ENCODE results near the gene NCKAP1.

Gene NCKAP1

DNA sequence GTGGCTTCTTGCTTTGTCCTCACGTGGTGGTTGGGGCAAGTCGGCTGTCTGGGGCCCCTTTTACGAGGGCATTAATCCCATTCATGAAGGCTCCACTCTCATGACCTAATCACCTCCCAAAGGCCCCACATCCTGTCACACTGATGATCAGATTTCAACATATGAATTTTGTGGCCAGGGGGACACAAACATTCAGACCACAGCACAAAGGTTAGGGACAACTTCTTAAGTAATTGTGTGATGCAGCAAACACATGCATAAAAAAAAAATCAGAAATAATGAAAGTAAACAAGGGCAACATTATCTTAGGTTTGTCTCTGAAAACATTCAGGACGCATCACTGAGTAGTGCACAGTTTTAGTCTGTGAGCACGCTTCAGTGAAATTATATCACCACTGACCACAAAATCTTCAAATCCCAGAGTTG lies 117.6 kb downstream of the NCKAP1 start:
- DNase-seq (ENCODE audit: extremely low spot score) = no peak
- ChIA-PET CTCF (no interaction called here), POLR2A (no interaction called here)
- TF ChIP-seq SUZ12 (IDR thresholded peaks at IDR 0.05) (no peak), ELF4 (IDR thresholded peaks at IDR 0.05) (no peak), ZNF384 (IDR thresholded peaks at IDR 0.05) (no peak), TARDBP (IDR thresholded peaks at IDR 0.05) (no peak), NFRKB (IDR thresholded peaks at IDR 0.05) (no peak), CTBP1 (IDR thresholded peaks at IDR 0.05; ENCODE audit: borderline replicate concordance) (no peak), SP1 (IDR thresholded peaks at IDR 0.05) (no peak), HDGF (IDR thresholded peaks at IDR 0.05; ENCODE audit: borderline replicate concordance) (no peak), BHLHE40 (IDR thresholded peaks at IDR 0.05; ENCODE audit: borderline replicate concordance) (no peak), ARNT (IDR thresholded peaks at IDR 0.05) (no peak)
- TF ChIP-seq, protein P1, sequence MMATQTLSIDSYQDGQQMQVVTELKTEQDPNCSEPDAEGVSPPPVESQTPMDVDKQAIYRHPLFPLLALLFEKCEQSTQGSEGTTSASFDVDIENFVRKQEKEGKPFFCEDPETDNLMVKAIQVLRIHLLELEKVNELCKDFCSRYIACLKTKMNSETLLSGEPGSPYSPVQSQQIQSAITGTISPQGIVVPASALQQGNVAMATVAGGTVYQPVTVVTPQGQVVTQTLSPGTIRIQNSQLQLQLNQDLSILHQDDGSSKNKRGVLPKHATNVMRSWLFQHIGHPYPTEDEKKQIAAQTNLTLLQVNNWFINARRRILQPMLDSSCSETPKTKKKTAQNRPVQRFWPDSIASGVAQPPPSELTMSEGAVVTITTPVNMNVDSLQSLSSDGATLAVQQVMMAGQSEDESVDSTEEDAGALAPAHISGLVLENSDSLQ (IDR thresholded peaks at IDR 0.05) = no peak

DNA sequence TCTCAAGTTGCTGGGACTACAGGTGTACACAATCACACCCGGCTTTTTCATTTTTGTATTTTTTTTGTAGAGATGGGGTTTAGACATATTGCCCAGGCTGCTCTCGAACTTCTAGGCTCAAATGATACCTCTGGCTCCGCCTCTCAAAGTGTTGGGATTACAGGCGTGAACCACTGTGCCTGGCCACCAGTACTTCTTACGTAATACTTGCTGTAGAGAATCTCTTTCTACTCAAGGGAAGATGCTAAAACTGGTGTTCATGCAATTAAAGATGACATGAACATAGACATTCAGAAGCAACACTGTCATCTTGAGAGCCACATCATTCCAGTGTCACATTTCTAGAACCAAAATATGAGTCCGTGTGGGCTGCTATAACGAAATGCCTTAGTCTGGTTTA lies 118.2 kb downstream of the NCKAP1 start:
- TF ChIP-seq SUZ12 (IDR thresholded peaks at IDR 0.05) (no peak), FOXM1 (IDR thresholded peaks at IDR 0.05; ENCODE audit: borderline replicate concordance) (no peak), SP1 (IDR thresholded peaks at IDR 0.05) (no peak), FOXK2 (IDR thresholded peaks at IDR 0.05) (no peak), ARNT (IDR thresholded peaks at IDR 0.05) (no peak), HDGF (IDR thresholded peaks at IDR 0.05; ENCODE audit: borderline replicate concordance) (no peak), FOXA1 (IDR thresholded peaks at IDR 0.05) (no peak), LEF1 (IDR thresholded peaks at IDR 0.05; ENCODE audit: borderline replicate concordance) (no peak), ZNF384 (IDR thresholded peaks at IDR 0.05) (no peak), ELF4 (IDR thresholded peaks at IDR 0.05) (no peak), L3MBTL2 (conservative IDR thresholded peaks at IDR 0.05) (no peak), CTBP1 (IDR thresholded peaks at IDR 0.05; ENCODE audit: borderline replicate concordance) (no peak), BHLHE40 (IDR thresholded peaks at IDR 0.05; ENCODE audit: borderline replicate concordance) (no peak), TARDBP (IDR thresholded peaks at IDR 0.05) (no peak), NFRKB (IDR thresholded peaks at IDR 0.05) (no peak)
- TF ChIP-seq, protein P1 (IDR thresholded peaks at IDR 0.05) = no peak
- POLR2A ChIA-PET = no interaction called here
- DNase-seq (ENCODE audit: extremely low spot score) = no peak
- CTCF ChIA-PET = no interaction called here

DNA sequence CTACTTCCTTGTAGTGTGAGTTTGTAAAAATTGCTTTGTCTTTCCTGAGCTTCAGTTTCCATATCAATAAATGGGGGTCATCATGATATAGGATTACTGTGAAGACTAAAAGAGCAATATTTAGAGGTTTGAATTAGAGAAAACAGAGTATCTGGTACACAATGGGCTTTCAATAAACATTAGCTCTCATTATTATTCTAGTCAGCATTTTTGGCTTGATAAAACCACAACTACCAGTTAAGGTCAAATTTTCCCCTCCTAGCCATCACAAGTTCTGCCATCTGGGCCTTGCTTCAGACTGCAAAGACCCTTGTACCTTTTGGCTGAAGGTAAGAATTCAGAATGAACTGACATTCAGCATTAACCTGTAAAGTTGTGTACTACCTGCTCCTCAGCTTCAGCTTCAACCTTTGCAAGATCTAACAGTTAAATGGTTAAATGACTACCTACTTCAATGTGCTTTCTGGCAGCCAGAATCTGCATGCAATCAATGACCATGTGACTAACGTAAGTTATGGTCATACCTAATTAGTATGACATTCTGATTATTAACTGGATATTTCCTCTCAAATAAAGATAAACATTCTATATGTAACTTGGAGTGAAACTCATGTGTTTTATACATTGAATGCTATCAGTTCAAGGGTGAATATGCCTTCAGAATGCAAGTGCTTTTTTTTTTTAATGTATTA lies 119.2 kb downstream of the NCKAP1 start:
- CTCF ChIA-PET = no interaction called here
- TF ChIP-seq FOXK2 (IDR thresholded peaks at IDR 0.05) (no peak), TARDBP (IDR thresholded peaks at IDR 0.05) (no peak), NFRKB (IDR thresholded peaks at IDR 0.05) (no peak), BHLHE40 (IDR thresholded peaks at IDR 0.05; ENCODE audit: borderline replicate concordance) (no peak), FOXM1 (IDR thresholded peaks at IDR 0.05; ENCODE audit: borderline replicate concordance) (no peak), FOXA1 (IDR thresholded peaks at IDR 0.05) (no peak)
- DNase-seq (ENCODE audit: extremely low spot score) = no peak
- POLR2A ChIA-PET = no interaction called here

DNA sequence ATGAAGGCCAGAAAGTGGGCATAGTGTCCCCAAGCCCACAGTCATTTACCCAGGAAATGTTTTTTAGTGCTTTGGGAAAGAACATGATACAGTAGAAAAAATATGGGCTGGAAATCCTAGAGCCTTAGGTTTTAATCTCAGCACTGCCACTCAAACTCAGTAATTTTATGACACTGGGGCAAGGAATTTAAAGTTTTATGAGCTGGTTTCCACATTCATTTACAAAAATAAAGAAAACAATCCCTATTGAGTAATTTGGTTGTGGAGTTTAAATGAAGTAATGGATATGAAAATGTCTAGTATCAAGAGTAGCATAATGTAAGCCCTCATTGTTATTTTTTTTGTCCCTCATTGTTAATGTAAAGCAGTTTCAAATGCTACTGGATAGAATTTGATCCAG lies 120.3 kb downstream of the NCKAP1 start:
- ChIA-PET POLR2A (no interaction called here), CTCF (no interaction called here)
- TF ChIP-seq ZNF384 (IDR thresholded peaks at IDR 0.05) = no peak
- TF ChIP-seq SUZ12 (IDR thresholded peaks at IDR 0.05) = no peak
- TF ChIP-seq, protein P1 (IDR thresholded peaks at IDR 0.05) = peak; percentile 87
- TF ChIP-seq L3MBTL2 (conservative IDR thresholded peaks at IDR 0.05) = no peak
- TF ChIP-seq BHLHE40 (IDR thresholded peaks at IDR 0.05; ENCODE audit: borderline replicate concordance) = no peak
- no peak for TF ChIP-seq SP1 (IDR thresholded peaks at IDR 0.05)
- TF ChIP-seq FOXA1 (IDR thresholded peaks at IDR 0.05) = no peak
- TF ChIP-seq HDGF (IDR thresholded peaks at IDR 0.05; ENCODE audit: borderline replicate concordance) = no peak
- DNase-seq (ENCODE audit: extremely low spot score) = no peak

DNA sequence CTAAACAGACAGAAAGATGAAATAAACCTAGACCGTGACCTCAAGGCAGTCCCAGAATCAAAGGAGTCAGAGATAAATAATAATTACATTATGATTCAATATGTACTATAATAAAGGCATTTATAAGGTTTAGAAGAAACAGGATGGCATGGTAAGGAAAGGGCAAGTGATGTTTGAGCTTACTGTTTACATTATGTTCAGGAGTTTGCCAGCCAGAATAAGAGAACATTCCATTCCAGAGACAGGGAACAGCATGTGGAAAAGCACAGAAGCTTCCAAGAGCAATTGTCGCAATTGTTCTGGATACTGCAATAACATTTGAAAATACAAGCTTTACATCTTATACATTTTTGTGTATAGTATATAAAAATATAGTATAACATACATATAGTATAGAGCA lies 121.8 kb downstream of the NCKAP1 start:
- ChIA-PET POLR2A (no interaction called here), CTCF (no interaction called here)
- TF ChIP-seq HDGF (IDR thresholded peaks at IDR 0.05; ENCODE audit: borderline replicate concordance) (no peak), SP1 (IDR thresholded peaks at IDR 0.05) (no peak), FOXK2 (IDR thresholded peaks at IDR 0.05) (no peak), BHLHE40 (IDR thresholded peaks at IDR 0.05; ENCODE audit: borderline replicate concordance) (no peak), NFRKB (IDR thresholded peaks at IDR 0.05) (no peak), SUZ12 (IDR thresholded peaks at IDR 0.05) (no peak), FOXA1 (IDR thresholded peaks at IDR 0.05) (no peak), ELF4 (IDR thresholded peaks at IDR 0.05) (no peak), CTBP1 (IDR thresholded peaks at IDR 0.05; ENCODE audit: borderline replicate concordance) (no peak), FOXM1 (IDR thresholded peaks at IDR 0.05; ENCODE audit: borderline replicate concordance) (no peak), ARNT (IDR thresholded peaks at IDR 0.05) (no peak), TARDBP (IDR thresholded peaks at IDR 0.05) (no peak), LEF1 (IDR thresholded peaks at IDR 0.05; ENCODE audit: borderline replicate concordance) (no peak), ZNF384 (IDR thresholded peaks at IDR 0.05) (no peak)
- DNase-seq (ENCODE audit: extremely low spot score) = no peak
